ENCODE data around the gene KLHL29. TPM values are rescaled to one million over a fixed set of nuclear protein-coding genes. Genes with fewer than 3 reads are reported as not detected.

Gene KLHL29
- total RNA-seq, 4 donors from 2014 or later, result 2.2 to 3.3 (median 2.7) TPM

GRCh38 chr2:23559561-23560239 lies 174.7 kb downstream of the KLHL29 start:
- H3K27ac ChIP-seq, result no peak overlapping the region
- no peak for TF ChIP-seq POLR2A (IDR thresholded peaks at IDR 0.05)
- H3K4me3 ChIP-seq (replicated peaks in 1 of 3), result no peak overlapping the region
- no peaks in the 10 kb centered on the region for H3K4me1 ChIP-seq
- no peaks in the 10 kb centered on the region for H3K27me3 ChIP-seq
- WGBS, 2 donors, result 88 to 89% methylated on average over 20 of the region's 20 CpGs
- H3K9me3 ChIP-seq, result no peaks in the 10 kb centered on the region
- DNase-seq, result no peak
- intact Hi-C loops (cut with DNase I), result no loop called here
- H3K36me3 ChIP-seq, result no peaks in the 10 kb centered on the region

DNA sequence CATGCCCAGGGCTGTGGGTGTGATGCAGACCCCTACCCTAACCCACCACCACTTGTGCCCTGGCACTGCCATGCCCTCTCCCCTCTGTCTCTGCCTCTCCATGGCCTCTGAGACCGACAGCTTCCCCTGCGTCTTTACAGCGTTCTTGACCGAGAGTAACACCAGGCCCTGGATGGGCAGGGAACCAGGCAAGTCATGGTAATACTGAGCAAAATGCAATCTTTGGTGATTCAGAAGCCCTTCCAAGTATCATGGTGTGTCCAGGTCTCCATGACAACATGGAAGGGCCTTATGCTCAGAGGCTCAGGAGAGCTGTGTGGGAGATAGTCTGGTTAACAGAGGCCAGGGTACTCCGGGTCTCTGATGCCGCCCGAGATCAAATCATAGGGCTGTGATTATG lies 176.1 kb downstream of the KLHL29 start:
- Histone ChIP-seq H3K4me1 (no peaks in the 10 kb centered on the region), H3K36me3 (no peaks in the 10 kb centered on the region), H3K27ac (no peak overlapping the region), H3K9me3 (no peaks in the 10 kb centered on the region), H3K4me3 (replicated peaks in 1 of 3) (no peak overlapping the region), H3K27me3 (no peaks in the 10 kb centered on the region)
- DNase-seq, result no peak
- intact Hi-C loops (cut with DNase I), result no loop called here
- TF ChIP-seq CTCF (IDR thresholded peaks at IDR 0.05) (no peak), POLR2A (IDR thresholded peaks at IDR 0.05) (no peak)
- 95 to 98% methylated on average over 7 of the region's 7 CpGs for WGBS, 2 donors

- Histone ChIP-seq H3K27ac (no peak overlapping the region), H3K4me1 (no peaks in the 10 kb centered on the region), H3K27me3 (no peaks in the 10 kb centered on the region), H3K36me3 (no peaks in the 10 kb centered on the region), H3K9me3 (no peaks in the 10 kb centered on the region), H3K4me3 (replicated peaks in 1 of 3) (no peak overlapping the region)
- 88 to 89% methylated on average over 9 of the region's 9 CpGs for WGBS, 2 donors
- intact Hi-C loops (cut with DNase I), result no loop called here
- DNase-seq, result no peak
- TF ChIP-seq CTCF (IDR thresholded peaks at IDR 0.05) (no peak), POLR2A (IDR thresholded peaks at IDR 0.05) (no peak)
Observed at GRCh38 chr2:23561544-23561943, 176.6 kb downstream of the KLHL29 start.

GRCh38 chr2:23562143-23562542 lies 177.2 kb downstream of the KLHL29 start:
- intact Hi-C loops (cut with DNase I), result no loop called here
- WGBS, 2 donors, result 96 to 97% methylated on average over 20 to 26 of the region's 30 CpGs
- H3K4me3 ChIP-seq (replicated peaks in 1 of 3), result no peak overlapping the region
- no peak overlapping the region for H3K27ac ChIP-seq
- TF ChIP-seq POLR2A (IDR thresholded peaks at IDR 0.05), result no peak
- TF ChIP-seq CTCF (IDR thresholded peaks at IDR 0.05), result no peak
- no peaks in the 10 kb centered on the region for H3K4me1 ChIP-seq
- no peaks in the 10 kb centered on the region for H3K9me3 ChIP-seq
- H3K27me3 ChIP-seq, result no peaks in the 10 kb centered on the region
- no peaks in the 10 kb centered on the region for H3K36me3 ChIP-seq
- DNase-seq, result no peak

DNA sequence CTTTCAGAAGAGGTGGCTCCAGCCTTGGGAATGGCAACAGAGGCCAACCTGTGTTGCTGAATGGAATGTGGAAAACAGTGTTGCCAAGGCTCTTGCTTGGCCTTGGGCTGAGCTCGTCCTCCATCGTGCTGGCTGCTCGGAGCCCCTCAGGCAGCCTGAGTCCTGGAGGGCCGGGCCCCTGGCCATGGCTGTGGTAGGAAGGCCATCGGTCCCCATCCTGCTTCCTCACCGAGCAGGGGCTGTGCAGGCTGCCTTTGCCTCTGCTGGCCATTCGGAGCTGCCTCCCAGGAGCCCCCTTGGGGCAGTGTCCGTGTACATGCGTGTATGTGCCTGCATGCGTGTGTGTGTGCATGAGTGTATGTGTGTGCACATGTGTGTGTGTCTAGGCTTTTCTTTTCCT lies 178.2 kb downstream of the KLHL29 start:
- H3K4me3 ChIP-seq (replicated peaks in 1 of 3), result no peak overlapping the region
- 92 to 100% methylated on average over 1 to 9 of the region's 10 CpGs for WGBS, 2 donors
- H3K36me3 ChIP-seq, result no peaks in the 10 kb centered on the region
- H3K9me3 ChIP-seq, result no peaks in the 10 kb centered on the region
- intact Hi-C loops (cut with DNase I), result no loop called here
- no peak for DNase-seq
- TF ChIP-seq POLR2A (IDR thresholded peaks at IDR 0.05) (no peak), CTCF (IDR thresholded peaks at IDR 0.05) (no peak)
- H3K27me3 ChIP-seq, result no peaks in the 10 kb centered on the region
- H3K4me1 ChIP-seq, result no peaks in the 10 kb centered on the region
- no peak overlapping the region for H3K27ac ChIP-seq

Measured in thyroid gland (tissue), 4 donors.